Astrocyte (in vitro differentiated cells and primary cell): ENCODE measurements around the gene CDRT15. TPM values are rescaled to one million over a fixed set of nuclear protein-coding genes. Genes with fewer than 3 reads are reported as not detected.

ENCODE experiments used
- DNase-seq: peaks from one replicate; pipeline ENCODE4 v3.0.0-alpha.2; 2010; ENCODE audit warnings: low read depth
- FAIRE-seq: peaks from 2 replicates; lab custom pipeline; 2011; peaks lifted over from hg19 to GRCh38; lab: Jason Lieb, UNC
- H2AFZ ChIP-seq: 2 replicates; pipeline ENCODE4 v1.6.0; 2012; ENCODE audit warnings: low read depth, low read length, inconsistent platforms
- H3K27ac ChIP-seq: 2 replicates; pipeline ENCODE4 v1.5.1; 2011; ENCODE audit warnings: low read depth, low read length, inconsistent platforms
- H3K27me3 ChIP-seq: 2 replicates; pipeline ENCODE4 v1.6.0; 2011; ENCODE audit warnings: low read length, inconsistent platforms; ENCODE audit not compliant: insufficient read depth
- H3K36me3 ChIP-seq: 2 replicates; pipeline ENCODE4 v1.5.1; 2011; ENCODE audit warnings: low read length, inconsistent platforms; ENCODE audit not compliant: insufficient read depth
- H3K4me1 ChIP-seq: 2 replicates; pipeline ENCODE4 v1.5.1; 2011; ENCODE audit warnings: low read length, inconsistent platforms; ENCODE audit not compliant: insufficient read depth
- H3K4me2 ChIP-seq: 2 replicates; pipeline ENCODE4 v1.6.0; 2012; ENCODE audit warnings: low read length, inconsistent platforms
- H3K4me3 ChIP-seq: 2 replicates; pipeline ENCODE4 v1.5.1; 2011; ENCODE audit warnings: low read depth, mild to moderate bottlenecking, low read length, inconsistent platforms; ENCODE audit not compliant: insufficient read depth
- H3K79me2 ChIP-seq: 2 replicates; pipeline ENCODE4 v1.6.0; 2012; ENCODE audit warnings: mild to moderate bottlenecking, low read length, inconsistent platforms; ENCODE audit not compliant: insufficient read depth
- H3K9ac ChIP-seq: 2 replicates; pipeline ENCODE4 v1.6.0; 2012; ENCODE audit warnings: mild to moderate bottlenecking, low read length, inconsistent platforms
- H3K9me3 ChIP-seq: 2 replicates; pipeline ENCODE4 v1.5.1; 2012; ENCODE audit warnings: low read depth, mild to moderate bottlenecking, low read length, inconsistent platforms; ENCODE audit not compliant: insufficient read depth
- H4K20me1 ChIP-seq: 2 replicates; pipeline ENCODE4 v1.6.0; 2012; ENCODE audit warnings: low read length, inconsistent platforms; ENCODE audit not compliant: insufficient read depth
- H3K27ac Mint-ChIP-seq: one replicate; pipeline ENCODE4 v1.8.0; 2021; ENCODE audit warnings: mild to moderate bottlenecking, mixed read lengths; ENCODE audit not compliant: unreplicated experiment
- H3K27me3 Mint-ChIP-seq: one replicate; pipeline ENCODE4 v1.8.0; 2021; ENCODE audit warnings: low read depth, mixed read lengths; ENCODE audit not compliant: unreplicated experiment
- H3K36me3 Mint-ChIP-seq: one replicate; pipeline ENCODE4 v1.8.0; 2021; ENCODE audit warnings: low read depth, mixed read lengths; ENCODE audit not compliant: unreplicated experiment
- H3K4me1 Mint-ChIP-seq: one replicate; pipeline ENCODE4 v1.8.0; 2021; ENCODE audit warnings: low read depth, mixed read lengths; ENCODE audit not compliant: unreplicated experiment
- H3K4me3 Mint-ChIP-seq: one replicate; pipeline ENCODE4 v1.8.0; 2021; ENCODE audit warnings: mild to moderate bottlenecking, moderate library complexity, mixed read lengths; ENCODE audit not compliant: unreplicated experiment
- H3K9me3 Mint-ChIP-seq: one replicate; pipeline ENCODE4 v1.8.0; 2021; ENCODE audit warnings: mild to moderate bottlenecking, mixed read lengths; ENCODE audit not compliant: unreplicated experiment
- CTCF ChIP-seq: IDR thresholded peaks from 2 replicates; pipeline ENCODE4 v1.5.1; 2011; ENCODE audit warnings: low read depth, mild to moderate bottlenecking, inconsistent platforms, low read length, moderate library complexity; ENCODE audit not compliant: insufficient read depth
- EZH2 ChIP-seq: IDR thresholded peaks from 2 replicates; pipeline ENCODE4 v1.6.1; 2012; ENCODE audit warnings: mild to moderate bottlenecking, low read length, inconsistent platforms; ENCODE audit not compliant: insufficient read depth
- total RNA-seq: library from RNA; stranded (reverse); gene quantifications from 2 replicates; pipeline ENCODE4 v1.2.1, GENCODE V29; 2021

CDRT15 gene
- total RNA-seq, 1 donor from 2014 or later: not detected

- H3K36me3 ChIP-seq: no peaks in the 10 kb centered on the region
- DNase-seq: no peak
- no peak overlapping the region for H3K4me2 ChIP-seq
- no peak for FAIRE-seq
- no peaks in the 10 kb centered on the region for H3K9me3 ChIP-seq
- H3K79me2 ChIP-seq: no peaks in the 10 kb centered on the region
- Mint-ChIP-seq H3K27me3 (peaks cover 7% of the 10 kb centered on the region), H3K4me3 (no peak overlapping the region), H3K36me3 (no peaks in the 10 kb centered on the region), H3K9me3 (no peaks in the 10 kb centered on the region), H3K4me1 (no peaks in the 10 kb centered on the region), H3K27ac (no peak overlapping the region)
- no peak overlapping the region for H3K9ac ChIP-seq
- no peak overlapping the region for H3K4me3 ChIP-seq
- no peak overlapping the region for H3K27ac ChIP-seq
- no peaks in the 10 kb centered on the region for H3K4me1 ChIP-seq
- H4K20me1 ChIP-seq: no peaks in the 10 kb centered on the region
- H2AFZ ChIP-seq: no peak overlapping the region
- peaks cover 3% of the 10 kb centered on the region for H3K27me3 ChIP-seq
- TF ChIP-seq CTCF (no peak), EZH2 (no peak)
Measured at GRCh38 chr17:14268264-14268663, 31.6 kb upstream of the CDRT15 start.

GRCh38 chr17:14261406-14261805 is 24.7 kb upstream of the CDRT15 start:
- Histone ChIP-seq H3K36me3 (no peaks in the 10 kb centered on the region), H2AFZ (no peak overlapping the region), H3K27me3 (peaks cover 6% of the 10 kb centered on the region), H3K4me2 (no peak overlapping the region), H3K4me3 (no peak overlapping the region), H3K27ac (no peak overlapping the region), H4K20me1 (no peaks in the 10 kb centered on the region), H3K79me2 (no peaks in the 10 kb centered on the region), H3K9ac (no peak overlapping the region), H3K9me3 (no peaks in the 10 kb centered on the region), H3K4me1 (no peaks in the 10 kb centered on the region)
- H3K27me3 Mint-ChIP-seq: peaks cover 3% of the 10 kb centered on the region
- H3K36me3 Mint-ChIP-seq: no peaks in the 10 kb centered on the region
- FAIRE-seq: no peak
- peaks cover 10% of the 10 kb centered on the region for H3K9me3 Mint-ChIP-seq
- no peak for DNase-seq
- no peak overlapping the region for H3K4me3 Mint-ChIP-seq
- TF ChIP-seq EZH2 (no peak), CTCF (no peak)
- H3K4me1 Mint-ChIP-seq: no peaks in the 10 kb centered on the region
- no peak overlapping the region for H3K27ac Mint-ChIP-seq

GRCh38 chr17:14245629-14246028 is 9.0 kb upstream of the CDRT15 start:
- Histone ChIP-seq H3K4me1 (no peaks in the 10 kb centered on the region), H3K79me2 (no peaks in the 10 kb centered on the region), H3K4me3 (no peak overlapping the region), H4K20me1 (no peaks in the 10 kb centered on the region), H3K9me3 (no peaks in the 10 kb centered on the region), H3K9ac (no peak overlapping the region), H3K36me3 (no peaks in the 10 kb centered on the region), H3K4me2 (no peak overlapping the region), H2AFZ (no peak overlapping the region), H3K27me3 (no peaks in the 10 kb centered on the region), H3K27ac (no peak overlapping the region)
- no peaks in the 10 kb centered on the region for H3K36me3 Mint-ChIP-seq
- H3K9me3 Mint-ChIP-seq: no peaks in the 10 kb centered on the region
- no peak for FAIRE-seq
- H3K4me3 Mint-ChIP-seq: no peak overlapping the region
- no peak for DNase-seq
- TF ChIP-seq CTCF (no peak), EZH2 (no peak)
- no peaks in the 10 kb centered on the region for H3K27me3 Mint-ChIP-seq
- H3K4me1 Mint-ChIP-seq: no peaks in the 10 kb centered on the region
- no peak overlapping the region for H3K27ac Mint-ChIP-seq
